ENCODE data around the gene ZNF814.
"Not testable (repeated sequence)": the region's sequence is repeated elsewhere in the genome, so short reads cannot be mapped to it uniquely, and the experiment has no call there.

ZNF814 gene

DNA sequence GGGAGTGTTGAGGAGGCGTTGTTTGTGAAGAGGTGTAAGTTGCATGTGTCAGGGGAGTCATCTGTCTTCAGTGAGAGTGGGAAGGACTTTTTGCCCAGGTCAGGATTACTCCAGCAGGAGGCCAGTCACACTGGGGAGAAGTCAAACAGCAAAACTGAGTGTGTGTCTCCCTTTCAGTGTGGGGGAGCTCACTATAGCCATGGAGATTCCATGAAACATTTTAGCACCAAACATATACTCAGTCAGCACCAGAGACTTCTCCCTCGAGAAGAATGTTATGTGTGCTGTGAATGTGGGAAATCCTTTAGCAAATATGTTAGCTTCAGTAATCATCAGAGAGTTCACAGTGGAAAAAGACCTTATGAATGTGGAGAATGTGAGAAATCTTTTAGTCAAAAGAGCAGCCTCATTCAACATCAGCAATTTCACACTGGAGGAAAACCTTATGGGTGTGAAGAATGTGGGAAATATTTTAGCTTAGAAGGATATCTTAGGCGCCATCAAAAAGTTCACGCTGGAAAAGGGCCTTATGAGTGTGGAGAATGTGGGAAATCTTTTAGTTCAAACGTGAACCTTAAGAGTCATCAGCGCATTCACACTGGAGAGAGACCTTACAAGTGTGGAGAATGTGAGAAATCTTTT, 47.6 kb downstream of the ZNF814 start:
- H3K27ac Mint-ChIP-seq: peak overlapping the region; percentile 7
- no peaks in the 10 kb centered on the region for H3K9me3 Mint-ChIP-seq
- CTCF ChIA-PET: no interaction called here
- no peak for DNase-seq
- H3K4me1 Mint-ChIP-seq: peaks cover 12% of the 10 kb centered on the region
- no peak overlapping the region for H3K4me3 Mint-ChIP-seq
- H3K36me3 Mint-ChIP-seq: peaks cover 68% of the 10 kb centered on the region
- no peaks in the 10 kb centered on the region for H3K27me3 Mint-ChIP-seq

DNA sequence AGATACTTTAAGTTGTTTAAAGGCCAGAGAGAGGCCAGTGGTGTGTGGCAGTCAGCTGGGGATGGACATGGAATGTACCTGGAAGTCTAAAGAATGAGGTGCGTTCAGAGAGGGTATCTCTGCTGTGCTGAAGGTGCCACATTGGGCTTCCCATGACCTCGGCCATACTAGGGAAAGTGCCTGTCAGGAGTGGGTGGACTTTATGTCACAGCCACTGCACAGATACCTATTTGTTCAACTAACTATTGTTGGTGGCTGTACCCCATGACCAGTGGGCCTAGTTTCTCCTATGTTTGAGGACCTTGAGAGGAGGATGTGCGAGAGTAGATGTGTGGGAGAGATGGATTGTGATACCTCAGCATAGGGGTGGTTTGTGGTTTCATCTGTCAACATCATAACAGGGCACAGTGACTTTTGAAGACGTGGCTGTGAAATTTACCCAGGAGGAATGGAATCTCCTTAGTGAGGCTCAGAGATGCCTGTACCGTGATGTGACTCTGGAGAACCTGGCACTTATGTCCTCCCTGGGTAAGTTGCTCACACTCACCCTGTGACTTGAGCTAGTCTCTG, 50.1 kb downstream of the ZNF814 start:
- Mint-ChIP-seq H3K27ac (peak overlapping the region; percentile 60), H3K36me3 (peaks cover 52% of the 10 kb centered on the region), H3K4me1 (peaks cover 12% of the 10 kb centered on the region)
- H3K4me3 Mint-ChIP-seq, H3K27me3 Mint-ChIP-seq, DNase-seq, CTCF ChIA-PET, H3K9me3 Mint-ChIP-seq: not testable (repeated sequence)

DNA sequence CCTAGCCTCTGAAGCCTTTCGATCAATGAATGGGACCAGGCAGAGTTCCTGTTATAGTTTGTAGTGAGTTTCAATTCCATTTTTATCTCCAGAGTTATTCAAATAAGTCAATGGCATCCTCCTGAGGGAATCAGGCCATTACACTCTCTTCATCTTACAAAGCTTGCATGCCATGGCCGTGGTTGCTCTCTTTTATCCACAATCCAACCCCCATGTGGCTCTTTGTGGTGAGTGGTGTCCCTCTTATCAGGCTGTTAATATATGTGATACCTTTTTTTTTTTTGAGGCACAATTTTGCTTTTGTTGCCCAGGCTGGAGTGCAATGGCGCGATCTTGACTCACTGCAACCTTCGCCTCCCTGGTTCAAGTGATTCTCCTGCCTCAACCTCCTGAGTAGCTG, 51.8 kb downstream of the ZNF814 start:
- Mint-ChIP-seq H3K4me1 (peaks cover 12% of the 10 kb centered on the region), H3K36me3 (peaks cover 44% of the 10 kb centered on the region)
- H3K27ac Mint-ChIP-seq, DNase-seq, H3K4me3 Mint-ChIP-seq, H3K27me3 Mint-ChIP-seq, CTCF ChIA-PET, H3K9me3 Mint-ChIP-seq: not testable (repeated sequence)

DNA sequence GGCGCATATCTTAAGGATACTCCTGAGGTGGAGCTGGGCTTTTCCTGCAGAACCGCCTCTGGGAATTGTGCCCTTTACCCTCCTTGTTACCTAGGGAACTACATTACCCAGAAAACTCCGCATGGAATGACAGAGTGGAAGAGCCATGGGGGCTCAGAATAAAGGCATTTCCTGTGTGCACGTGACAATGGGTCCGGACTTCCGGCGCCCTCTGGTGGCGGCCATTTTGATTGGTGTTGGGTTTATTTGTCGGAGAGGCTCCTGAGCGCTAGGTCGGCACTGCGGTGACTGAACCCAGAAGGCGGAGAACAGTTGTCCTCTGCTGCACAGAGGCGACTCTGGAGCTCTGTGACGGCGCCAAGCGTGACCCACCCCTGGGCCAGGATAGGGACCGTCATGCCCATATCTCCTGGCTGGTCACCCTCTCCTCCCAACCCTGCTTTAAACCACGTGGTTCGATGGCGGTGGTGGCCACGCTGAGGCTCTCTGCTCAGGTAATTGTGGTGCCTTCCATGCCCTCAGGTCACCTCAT, 58.7 kb downstream of the ZNF814 start, which contains the start of gene ZNF587B:
Gene ZNF587B, plus strand, starts transcription at position 229 of the 532 bp plus-strand sequence. Its CDS starts 230 bp downstream, at position 459.
- no peaks in the 10 kb centered on the region for H3K4me1 Mint-ChIP-seq
- H3K9me3 Mint-ChIP-seq: peaks cover 5% of the 10 kb centered on the region
- no peak within 1 kb of the TSS for H3K4me3 Mint-ChIP-seq
- no peaks in the 10 kb centered on the region for H3K27me3 Mint-ChIP-seq
- H3K36me3 Mint-ChIP-seq: peaks cover 50% of the 10 kb centered on the region
- peak within 1 kb of the TSS; percentile 33 for H3K27ac Mint-ChIP-seq
- CTCF ChIA-PET: interaction anchor here (0.9 kb wide), 1 partner anchor 424 kb away, joined by 3 read pairs; no protein-coding TSS in a partner anchor
- peak; percentile 37 for DNase-seq

DNA sequence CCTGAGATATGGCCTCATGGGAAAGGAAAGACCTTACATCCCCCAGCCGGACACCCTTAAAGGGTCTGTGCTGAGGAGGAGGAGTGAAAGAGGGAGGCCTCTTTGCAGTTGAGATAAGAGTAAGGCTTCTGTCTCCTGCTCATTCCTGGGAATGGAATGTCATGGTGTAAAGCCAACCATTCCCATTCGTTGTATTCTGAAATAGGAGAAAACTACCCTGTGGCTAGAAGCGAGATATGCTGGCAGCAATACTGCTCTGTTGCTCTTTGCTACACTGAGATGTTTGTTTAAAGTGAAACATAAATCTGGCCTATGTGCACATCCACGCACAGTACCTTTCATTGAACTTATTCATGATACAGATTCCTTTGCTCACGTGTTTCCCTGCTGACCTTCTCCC, 59.5 kb downstream of the ZNF814 start:
- DNase-seq: no peak
- Mint-ChIP-seq H3K4me1 (peaks cover 3% of the 10 kb centered on the region), H3K4me3 (no peak overlapping the region), H3K36me3 (peaks cover 55% of the 10 kb centered on the region), H3K27ac (peak overlapping the region; percentile 33), H3K27me3 (no peaks in the 10 kb centered on the region), H3K9me3 (peaks cover 5% of the 10 kb centered on the region)
- CTCF ChIA-PET: no interaction called here

DNA sequence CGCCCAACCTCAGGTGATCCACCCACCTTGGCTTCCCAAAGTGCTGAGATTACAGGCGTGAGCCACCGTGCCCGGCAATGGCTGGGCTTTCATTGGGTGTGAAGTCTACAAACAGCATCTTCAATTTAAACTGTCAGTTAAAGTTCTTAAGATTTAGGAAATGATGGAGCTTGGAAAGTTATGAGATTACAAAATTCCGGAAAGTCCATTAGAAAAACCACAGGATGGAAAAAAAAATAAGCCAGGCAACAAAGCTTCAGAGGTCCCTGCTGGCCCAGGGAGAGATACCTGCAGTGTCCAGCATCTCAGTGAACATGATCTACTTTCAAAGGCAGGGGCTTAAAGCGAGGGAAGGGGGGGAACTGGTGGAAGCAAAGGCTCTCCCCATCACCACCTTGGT, 63.3 kb downstream of the ZNF814 start:
- CTCF ChIA-PET: no interaction called here
- Mint-ChIP-seq H3K4me3 (no peak overlapping the region), H3K27me3 (no peaks in the 10 kb centered on the region), H3K9me3 (peaks cover 5% of the 10 kb centered on the region), H3K36me3 (peaks cover 67% of the 10 kb centered on the region), H3K4me1 (peaks cover 30% of the 10 kb centered on the region), H3K27ac (no peak overlapping the region)
- no peak for DNase-seq

DNA sequence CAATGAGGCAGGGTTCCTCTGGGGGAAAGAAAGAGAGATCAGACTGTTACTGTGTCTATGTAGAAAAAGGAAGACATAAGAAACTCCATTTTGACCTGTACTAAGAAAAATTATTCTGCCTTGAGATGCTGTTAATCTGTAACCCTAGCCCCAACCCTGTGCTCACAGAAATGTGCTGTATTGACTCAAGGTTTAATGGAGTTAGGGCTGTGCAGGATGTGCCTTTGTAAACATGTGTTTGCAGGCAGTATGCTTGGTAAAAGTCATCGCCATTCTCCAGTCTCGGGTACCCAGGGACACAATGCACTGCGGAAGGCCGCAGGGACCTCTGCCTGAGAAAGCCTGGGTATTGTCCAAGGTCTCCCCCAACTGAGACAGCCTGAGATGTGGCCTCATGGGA, 65.2 kb downstream of the ZNF814 start:
- CTCF ChIA-PET, DNase-seq, H3K9me3 Mint-ChIP-seq, H3K4me3 Mint-ChIP-seq, H3K27me3 Mint-ChIP-seq: not testable (repeated sequence)
- Mint-ChIP-seq H3K36me3 (peaks cover 58% of the 10 kb centered on the region), H3K4me1 (peaks cover 47% of the 10 kb centered on the region), H3K27ac (peak overlapping the region; percentile 37)

DNA sequence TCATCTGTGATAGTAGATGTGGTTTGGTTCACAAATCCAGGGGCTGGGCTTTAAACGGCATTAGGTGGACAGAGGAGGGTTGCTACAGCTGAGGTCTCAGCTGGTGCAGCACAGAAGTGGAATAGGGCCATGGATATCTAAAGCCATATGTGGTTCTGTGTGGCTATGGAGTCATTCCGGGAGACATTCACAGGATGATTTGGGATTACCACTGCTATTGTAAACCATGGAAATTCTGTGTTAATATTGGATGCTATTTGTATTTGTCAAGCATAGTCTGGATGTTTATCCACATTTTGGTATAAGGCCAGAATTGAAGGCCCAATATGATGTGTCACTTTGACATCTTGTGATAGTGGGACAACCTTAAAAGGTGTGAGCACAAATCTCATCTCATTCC, 65.7 kb downstream of the ZNF814 start:
- H3K27me3 Mint-ChIP-seq, H3K4me3 Mint-ChIP-seq, H3K9me3 Mint-ChIP-seq, H3K27ac Mint-ChIP-seq, CTCF ChIA-PET, DNase-seq: not testable (repeated sequence)
- H3K4me1 Mint-ChIP-seq: peaks cover 50% of the 10 kb centered on the region
- H3K36me3 Mint-ChIP-seq: peaks cover 58% of the 10 kb centered on the region

DNA sequence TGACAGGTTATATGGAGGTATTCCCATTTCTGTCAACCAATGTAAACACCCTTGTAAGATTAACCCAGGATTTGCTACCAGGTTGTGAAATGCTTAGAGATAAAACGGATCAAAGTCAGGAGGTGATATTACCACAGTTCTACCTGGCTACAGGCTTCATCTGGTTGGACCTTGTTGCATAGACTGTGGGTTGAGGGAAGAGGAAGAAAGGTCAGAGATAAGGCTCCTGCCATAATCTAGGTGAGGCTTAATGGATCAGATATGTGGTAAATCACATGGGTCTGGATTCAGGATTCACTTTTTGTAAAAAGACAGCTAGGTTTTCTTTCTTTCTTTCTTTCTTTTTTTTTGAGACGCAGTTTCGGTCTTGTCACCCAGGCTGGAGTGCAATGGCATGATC, 67.3 kb downstream of the ZNF814 start:
- CTCF ChIA-PET: interaction anchor here (1.3 kb wide), 1 partner anchor 9 kb away, joined by 3 read pairs; no protein-coding TSS in a partner anchor
- Mint-ChIP-seq H3K4me1 (peaks cover 50% of the 10 kb centered on the region), H3K4me3 (peak overlapping the region; percentile 97), H3K36me3 (peaks cover 49% of the 10 kb centered on the region)
- not testable (repeated sequence) for H3K27ac Mint-ChIP-seq, H3K27me3 Mint-ChIP-seq, H3K9me3 Mint-ChIP-seq, DNase-seq

DNA sequence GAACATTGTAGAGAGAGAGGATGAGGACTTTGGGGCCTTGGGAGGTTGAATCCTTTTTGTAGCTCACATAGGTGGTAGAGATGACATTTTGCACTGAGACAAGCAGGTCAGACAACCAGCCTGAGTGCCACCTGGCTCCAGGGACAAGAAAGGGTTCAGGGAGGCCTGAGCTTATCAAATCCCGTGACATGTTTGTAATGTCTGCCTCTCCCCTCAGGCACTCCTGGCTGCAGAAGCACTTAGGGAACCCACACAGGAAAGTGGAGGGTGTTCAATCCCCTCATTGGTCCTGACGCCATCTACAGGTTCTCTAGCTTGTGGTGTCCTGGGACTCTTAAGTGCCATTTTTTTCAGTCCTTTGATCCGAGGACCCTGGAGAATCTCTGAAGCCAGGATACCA, 67.7 kb downstream of the ZNF814 start:
- CTCF ChIA-PET: interaction anchor here (1.3 kb wide), 1 partner anchor 8 kb away, joined by 3 read pairs; no protein-coding TSS in a partner anchor
- peaks cover 46% of the 10 kb centered on the region for H3K36me3 Mint-ChIP-seq
- H3K9me3 Mint-ChIP-seq, H3K27me3 Mint-ChIP-seq, DNase-seq, H3K27ac Mint-ChIP-seq: not testable (repeated sequence)
- H3K4me1 Mint-ChIP-seq: peaks cover 50% of the 10 kb centered on the region
- peak overlapping the region; percentile 97 for H3K4me3 Mint-ChIP-seq

DNA sequence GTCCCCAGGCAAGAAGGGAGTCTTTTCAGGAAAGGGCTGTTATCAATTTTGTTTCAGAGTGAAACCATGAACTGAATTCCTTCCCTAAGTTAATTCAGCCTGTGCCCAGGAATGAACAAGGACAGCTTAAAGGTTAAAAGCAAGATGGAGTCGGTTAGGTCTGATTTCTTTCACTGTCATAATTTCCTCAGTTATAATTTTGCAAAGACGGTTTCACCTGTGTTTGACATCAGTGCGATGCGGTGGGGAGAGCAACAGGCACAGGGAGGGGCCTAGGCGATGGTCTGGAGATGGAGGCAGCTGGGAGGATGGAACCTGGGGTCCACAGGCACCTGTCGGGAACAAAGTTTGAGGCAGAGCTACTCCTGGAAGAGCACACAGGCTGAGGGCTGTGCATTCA, 68.2 kb downstream of the ZNF814 start:
- peaks cover 41% of the 10 kb centered on the region for H3K36me3 Mint-ChIP-seq
- H3K4me3 Mint-ChIP-seq: peak overlapping the region; percentile 97
- H3K27ac Mint-ChIP-seq: peak overlapping the region; percentile 98
- CTCF ChIA-PET: interaction anchor here (1.3 kb wide), 1 partner anchor 8 kb away, joined by 3 read pairs; no protein-coding TSS in a partner anchor
- H3K27me3 Mint-ChIP-seq: no peaks in the 10 kb centered on the region
- H3K9me3 Mint-ChIP-seq: no peaks in the 10 kb centered on the region
- DNase-seq: no peak
- peaks cover 52% of the 10 kb centered on the region for H3K4me1 Mint-ChIP-seq

DNA sequence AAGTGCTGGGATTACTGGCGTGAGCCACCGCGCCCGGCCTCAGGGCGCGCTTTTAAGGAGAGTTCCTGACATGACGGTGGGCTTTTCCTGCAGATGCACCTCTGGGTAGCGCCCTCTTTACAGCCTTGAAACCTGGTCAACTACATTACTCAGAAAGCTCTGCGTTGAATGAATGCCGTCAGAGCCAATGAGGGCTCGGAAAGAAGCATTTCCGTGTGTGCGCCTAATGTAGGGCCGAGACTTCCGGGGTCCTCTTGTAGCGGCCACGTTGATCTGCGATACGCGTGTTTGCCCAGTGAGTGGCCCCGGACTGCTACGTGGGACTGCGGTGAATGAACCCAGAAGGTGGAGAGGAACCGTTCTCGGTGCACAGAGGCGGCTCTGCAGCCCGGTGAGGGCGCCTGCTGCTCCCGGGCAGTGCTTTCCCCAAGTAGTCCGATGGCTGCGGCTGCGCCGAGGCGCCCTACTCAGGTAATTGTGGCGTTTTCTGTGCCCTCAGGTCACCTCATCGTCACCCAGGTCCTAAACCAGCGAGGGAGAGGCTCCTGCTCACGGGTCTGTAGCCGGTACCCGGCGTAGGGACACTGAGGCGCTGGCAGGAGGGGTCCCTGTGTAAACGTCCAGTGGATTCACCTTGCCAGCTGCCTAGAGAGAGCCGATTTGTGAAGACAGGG, 69.2 kb downstream of the ZNF814 start:
- Mint-ChIP-seq H3K27me3 (no peaks in the 10 kb centered on the region), H3K27ac (peak overlapping the region; percentile 98), H3K9me3 (no peaks in the 10 kb centered on the region), H3K4me1 (peaks cover 61% of the 10 kb centered on the region), H3K4me3 (peak overlapping the region; percentile 97), H3K36me3 (peaks cover 35% of the 10 kb centered on the region)
- peak; percentile 90 for DNase-seq
- CTCF ChIA-PET: interaction anchor here (0.5 to 1.0 kb wide), 2 partner anchors 31 to 750 kb away, joined by 3 read pairs; no protein-coding TSS in a partner anchor

DNA sequence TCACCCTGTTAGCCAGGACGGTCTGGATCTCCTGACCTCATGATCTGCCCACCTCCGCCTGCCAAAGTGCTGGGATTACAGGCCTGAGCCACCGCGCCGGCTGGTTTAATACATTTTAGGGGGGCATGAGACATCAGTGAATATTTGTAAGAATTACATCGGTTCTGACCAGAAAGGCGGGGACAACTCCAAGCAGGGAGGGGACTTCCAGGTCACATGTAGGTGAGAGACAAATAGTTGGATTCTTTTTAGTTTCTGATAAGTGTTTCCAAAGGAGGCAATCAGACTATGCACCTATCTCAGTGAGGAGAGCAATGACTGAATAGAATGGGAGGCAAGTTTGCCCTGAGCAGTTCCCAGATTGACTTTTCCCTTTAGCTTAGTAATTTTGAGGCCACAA, 70.5 kb downstream of the ZNF814 start:
- H3K36me3 Mint-ChIP-seq: peaks cover 29% of the 10 kb centered on the region
- CTCF ChIA-PET: no interaction called here
- DNase-seq: no peak
- peaks cover 63% of the 10 kb centered on the region for H3K4me1 Mint-ChIP-seq
- H3K27ac Mint-ChIP-seq: peak overlapping the region; percentile 98
- H3K27me3 Mint-ChIP-seq: no peaks in the 10 kb centered on the region
- no peaks in the 10 kb centered on the region for H3K9me3 Mint-ChIP-seq
- peak overlapping the region; percentile 60 for H3K4me3 Mint-ChIP-seq

DNA sequence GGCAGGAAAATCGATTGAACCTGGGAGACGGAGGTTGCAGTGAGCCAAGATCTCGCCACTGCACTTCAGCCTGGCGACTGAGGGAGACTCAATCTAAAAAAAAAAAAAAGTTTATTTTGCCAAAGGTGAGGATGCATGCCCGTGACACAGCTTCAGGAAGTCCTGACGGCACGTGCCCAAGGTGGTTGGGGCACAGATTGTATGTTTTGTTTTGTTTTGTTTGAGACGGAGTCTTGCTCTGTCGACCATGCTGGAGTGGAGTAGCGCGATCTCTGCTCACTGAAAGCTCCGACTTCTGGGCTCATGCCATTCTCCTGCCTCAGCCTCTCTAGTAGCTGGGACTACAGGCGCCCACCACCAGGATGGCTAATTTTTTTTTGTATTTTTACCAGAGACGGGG, 70.9 kb downstream of the ZNF814 start:
- Mint-ChIP-seq H3K36me3 (peaks cover 27% of the 10 kb centered on the region), H3K4me3 (peak overlapping the region; percentile 60), H3K27ac (no peak overlapping the region), H3K4me1 (peaks cover 63% of the 10 kb centered on the region), H3K9me3 (no peaks in the 10 kb centered on the region), H3K27me3 (no peaks in the 10 kb centered on the region)
- no peak for DNase-seq
- CTCF ChIA-PET: no interaction called here

Measured in activated naive CD4-positive, alpha-beta T cell treated with anti-CD3 and anti-CD28 coated beads, Interleukin-2, amount 10 ng/mL, durations not matched to agents 7 days and 5 days (primary cell).